GM18508 (cell line): ENCODE measurements around the gene MALRD1.

Source experiments
- ATAC-seq: cut with Tn5 transposase; IDR thresholded peaks from one replicate; pipeline ENCODE4 v1.9.1; 2021; ENCODE audit warnings: moderate number of reproducible peaks; ENCODE audit not compliant: insufficient read depth, unreplicated experiment

MALRD1 gene

GRCh38 chr10:19688344-19688743, 639.7 kb downstream of the MALRD1 start:
- ATAC-seq, result no peak

- no peak for ATAC-seq
Measured at GRCh38 chr10:19689231-19689630, 640.6 kb downstream of the MALRD1 start.

GRCh38 chr10:19699299-19699698, 650.7 kb downstream of the MALRD1 start:
- no peak for ATAC-seq

- no peak for ATAC-seq
Measured at GRCh38 chr10:19701427-19702052, 652.9 kb downstream of the MALRD1 start.

GRCh38 chr10:19702215-19702614, 653.6 kb downstream of the MALRD1 start:
- no peak for ATAC-seq

- ATAC-seq, result no peak
Measured at GRCh38 chr10:19704544-19704943, 655.9 kb downstream of the MALRD1 start.

- ATAC-seq, result no peak
Measured at GRCh38 chr10:19705250-19705649, 656.6 kb downstream of the MALRD1 start.

- no peak for ATAC-seq
Measured at GRCh38 chr10:19706904-19707303, 658.3 kb downstream of the MALRD1 start.

GRCh38 chr10:19707376-19707775, 658.8 kb downstream of the MALRD1 start:
- no peak for ATAC-seq

GRCh38 chr10:19708031-19708430, 659.4 kb downstream of the MALRD1 start:
- no peak for ATAC-seq

- ATAC-seq, result no peak
Measured at GRCh38 chr10:19710600-19710999, 662.0 kb downstream of the MALRD1 start.

- ATAC-seq, result no peak
Measured at GRCh38 chr10:19713159-19713558, 664.6 kb downstream of the MALRD1 start.

- no peak for ATAC-seq
Measured at GRCh38 chr10:19713800-19714525, 665.4 kb downstream of the MALRD1 start.

GRCh38 chr10:19719284-19719683, 670.7 kb downstream of the MALRD1 start:
- ATAC-seq, result no peak

GRCh38 chr10:19724287-19724686, 675.7 kb downstream of the MALRD1 start:
- no peak for ATAC-seq

- no peak for ATAC-seq
Measured at GRCh38 chr10:19728376-19728775, 679.8 kb downstream of the MALRD1 start.

GRCh38 chr10:19728964-19729363, 680.4 kb downstream of the MALRD1 start:
- ATAC-seq, result no peak

- no peak for ATAC-seq
Measured at GRCh38 chr10:19730167-19730906, 681.7 kb downstream of the MALRD1 start.

GRCh38 chr10:19730907-19731217, 682.3 kb downstream of the MALRD1 start:
- ATAC-seq, result no peak

- ATAC-seq, result no peak
Measured at GRCh38 chr10:19731560-19731959, 683.0 kb downstream of the MALRD1 start.

GRCh38 chr10:19738440-19738839, 689.8 kb downstream of the MALRD1 start:
- no peak for ATAC-seq
